Thoracic aorta (tissue), 2 donors: Measurements from ENCODE around the gene AKAP6. TPM values are rescaled to one million over a fixed set of nuclear protein-coding genes. Genes with fewer than 3 reads are reported as not detected.

ENCODE experiments used
- ATAC-seq: fragments of 150-250 bp; one replicate; pipeline ENCODE4 v1.8.0; 2017; ENCODE audit warnings: low read depth; ENCODE audit not compliant: insufficient number of reproducible peaks, low FRiP score
- DNase-seq: peaks from one replicate; pipeline ENCODE4 v3.0.0-alpha.2; 2020; ENCODE audit warnings: low spot score
- H3K27ac ChIP-seq, 2 donors: fragments of 200-600 bp; sonication (generic); 1 replicate in 1 of 2; 2 replicates in 1 of 2; pipeline ENCODE4 v1.5.1; 2016; ENCODE audit warnings: mild to moderate bottlenecking in 2 of 2, moderate library complexity in 2 of 2
- H3K27me3 ChIP-seq: fragments of 200-600 bp; sonication (generic); replicated peaks from 2 replicates; pipeline ENCODE4 v1.6.0; 2016; ENCODE audit warnings: mild to moderate bottlenecking; ENCODE audit not compliant: insufficient read depth
- H3K36me3 ChIP-seq: fragments of 200-600 bp; sonication (generic); one replicate; pipeline ENCODE4 v1.5.1; 2016
- H3K4me1 ChIP-seq, 2 donors: fragments of 200-600 bp; sonication (generic); 1 replicate in 1 of 2; 2 replicates in 1 of 2; pipeline versions ENCODE4 v1.5.1 to v1.6.0; 2016; ENCODE audit warnings: low read depth in 2 of 2, mild to moderate bottlenecking in 1 of 2; ENCODE audit not compliant: control insufficient read depth in 1 of 2
- H3K4me3 ChIP-seq: fragments of 200-600 bp; sonication (generic); 2 replicates; pipeline ENCODE4 v1.5.1; 2016; ENCODE audit warnings: mild to moderate bottlenecking
- H3K9me3 ChIP-seq: fragments of 200-600 bp; sonication (generic); 2 replicates; pipeline ENCODE4 v1.5.1; 2016
- CTCF ChIP-seq: fragments of 200-600 bp; sonication (generic); IDR thresholded peaks from one replicate; pipeline ENCODE4 v1.5.1; 2019; ENCODE audit warnings: antibody characterized with exemption
- total RNA-seq, 2 donors: library from RNA; depleted of rRNA; stranded (reverse); fragments of >200 nt; gene quantifications; one replicate each; pipeline versions ENCODE4 v1.1.0 to v1.2.3, GENCODE V29; 2016

Gene AKAP6
- total RNA-seq, 2 donors from 2014 or later: 78.9 to 104 TPM

GRCh38 chr14:32688941-32689340 is 359.8 kb downstream of the AKAP6 start:
- Histone ChIP-seq H3K9me3 (no peaks in the 10 kb centered on the region), H3K36me3 (no peaks in the 10 kb centered on the region), H3K4me3 (no peak overlapping the region), H3K27me3 (no peaks in the 10 kb centered on the region), H3K4me1 (peaks cover 0 to 17% of the 10 kb centered on the region in 2 donors), H3K27ac (no peak overlapping the region)
- DNase-seq: no peak
- no peak for TF ChIP-seq CTCF
- no peak for ATAC-seq

- DNase-seq: no peak
- Histone ChIP-seq H3K27me3 (no peaks in the 10 kb centered on the region), H3K9me3 (no peaks in the 10 kb centered on the region), H3K4me1 (peaks cover 3 to 19% of the 10 kb centered on the region in 2 donors), H3K4me3 (no peak overlapping the region), H3K27ac (no peak overlapping the region), H3K36me3 (no peaks in the 10 kb centered on the region)
- TF ChIP-seq CTCF: no peak
- no peak for ATAC-seq
Measured at GRCh38 chr14:32692441-32692840, 363.3 kb downstream of the AKAP6 start.

GRCh38 chr14:32693114-32693513 is 364.0 kb downstream of the AKAP6 start:
- no peak overlapping the region for H3K4me3 ChIP-seq
- no peak for TF ChIP-seq CTCF
- ATAC-seq (no peak), DNase-seq (no peak)
- no peak overlapping the region for H3K27ac ChIP-seq
- no peaks in the 10 kb centered on the region for H3K36me3 ChIP-seq
- no peaks in the 10 kb centered on the region for H3K9me3 ChIP-seq
- H3K27me3 ChIP-seq: no peaks in the 10 kb centered on the region
- H3K4me1 ChIP-seq: peaks cover 9 to 25% of the 10 kb centered on the region in 2 donors

GRCh38 chr14:32694795-32695449 is 365.8 kb downstream of the AKAP6 start:
- Histone ChIP-seq H3K36me3 (no peaks in the 10 kb centered on the region), H3K4me1 (peaks cover 14 to 35% of the 10 kb centered on the region in 2 donors), H3K9me3 (no peaks in the 10 kb centered on the region), H3K27ac (no peak overlapping the region), H3K27me3 (no peaks in the 10 kb centered on the region), H3K4me3 (no peak overlapping the region)
- ATAC-seq: no peak
- TF ChIP-seq CTCF: no peak
- DNase-seq: no peak

- Histone ChIP-seq H3K27ac (no peak overlapping the region), H3K36me3 (no peaks in the 10 kb centered on the region), H3K27me3 (no peaks in the 10 kb centered on the region), H3K4me1 (peaks cover 14 to 36% of the 10 kb centered on the region in 2 donors), H3K4me3 (no peak overlapping the region), H3K9me3 (no peaks in the 10 kb centered on the region)
- no peak for DNase-seq
- no peak for ATAC-seq
- no peak for TF ChIP-seq CTCF
Measured at GRCh38 chr14:32696325-32697091, 367.4 kb downstream of the AKAP6 start.
